ENCODE measurements around the gene PLEKHG2.

- TF ChIP-seq CTCF (conservative IDR thresholded peaks at IDR 0.05; ENCODE audit: low read length) (no peak), EZH2phosphoT487 (IDR thresholded peaks at IDR 0.05; ENCODE audit: borderline replicate concordance) (no peak)
Measured at GRCh38 chr19:39475748-39476147, 63.3 kb downstream of the PLEKHG2 start.

Data from Loucy (cell line).